NCI-H226 (cell line): Measurements from ENCODE around the gene TOP2B.
A peak's percentile ranks its signal among the peaks of the same experiment; 100 is the strongest.

Experiments
- DNase-seq: peaks from one replicate; pipeline ENCODE4 v3.0.0-alpha.2; 2015

Gene TOP2B

DNA sequence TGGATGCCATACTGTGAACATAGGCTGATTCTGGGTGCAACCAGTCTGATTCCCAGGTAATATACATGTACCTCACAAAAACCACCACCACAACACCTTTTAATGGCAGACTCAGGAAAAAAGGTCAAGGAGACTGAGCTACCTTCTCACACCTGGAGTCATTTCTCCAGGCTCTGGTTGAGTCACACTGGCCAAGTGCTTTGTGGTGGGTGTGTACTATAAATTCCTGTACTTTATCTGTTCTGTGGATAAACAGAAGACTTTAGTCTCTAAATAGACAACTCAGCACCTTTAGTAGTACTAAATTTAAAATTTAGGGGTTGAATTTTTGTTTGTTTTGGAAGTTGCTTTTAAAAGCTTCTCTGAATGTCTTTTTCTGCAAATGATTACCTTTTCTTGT is 46.7 kb downstream of the TOP2B start:
- DNase-seq, result no peak

DNA sequence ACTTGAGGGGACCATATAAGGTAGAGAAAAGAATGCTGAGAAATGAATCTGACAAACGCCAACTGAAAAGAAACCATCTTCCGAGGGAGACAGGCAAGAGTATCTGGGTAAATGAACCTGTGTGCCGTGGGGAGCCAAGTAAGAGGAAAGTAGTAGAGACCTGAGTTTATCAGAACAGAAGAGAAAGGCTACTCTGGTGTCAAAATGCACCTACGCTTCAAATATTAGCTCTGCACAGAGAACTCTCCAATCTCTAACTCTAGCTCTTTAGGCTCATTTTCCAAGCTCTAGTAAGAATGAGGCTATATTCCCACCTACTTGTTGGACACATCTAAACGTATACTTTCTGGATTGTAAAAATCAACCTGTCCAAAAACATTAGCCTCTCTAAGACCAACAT is 53.5 kb downstream of the TOP2B start:
- no peak for DNase-seq

DNA sequence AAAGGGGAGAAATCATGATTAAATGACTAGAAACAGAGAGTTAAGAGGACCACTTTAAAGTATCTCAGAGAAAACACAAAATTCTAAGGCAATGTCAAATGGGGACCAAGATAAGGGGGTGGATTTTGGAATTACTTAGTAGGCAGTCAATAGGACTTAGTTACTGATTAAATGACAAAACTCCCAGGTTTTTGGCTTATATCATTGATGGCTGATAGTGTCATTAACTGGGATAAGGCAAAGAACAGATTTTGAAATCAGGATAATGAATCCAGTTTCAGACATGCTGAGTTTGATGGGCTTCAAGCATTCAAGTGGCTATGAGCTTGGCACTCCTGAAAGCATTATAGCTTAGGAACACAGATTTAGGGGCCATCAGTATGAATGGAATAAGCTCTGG is 53.9 kb downstream of the TOP2B start:
- no peak for DNase-seq

DNA sequence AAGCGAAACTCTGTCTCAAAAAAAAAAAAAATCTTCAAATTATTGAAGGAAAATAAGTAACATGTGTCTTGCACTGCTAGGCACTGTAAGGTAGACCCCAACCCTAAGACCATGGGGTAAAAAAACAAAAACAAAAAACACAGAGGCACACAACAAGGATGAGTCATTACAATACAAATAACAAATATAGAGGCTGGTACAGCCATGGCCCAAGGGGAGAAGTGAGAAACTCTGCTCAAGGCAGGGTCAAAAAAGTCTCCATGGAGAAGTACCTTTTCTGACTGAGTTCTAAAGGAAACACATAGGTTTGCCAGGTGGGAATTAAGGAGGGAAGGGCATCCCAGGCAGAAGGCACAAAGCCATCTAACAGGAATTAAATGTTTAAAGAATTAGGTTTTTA is 54.5 kb downstream of the TOP2B start:
- no peak for DNase-seq

DNA sequence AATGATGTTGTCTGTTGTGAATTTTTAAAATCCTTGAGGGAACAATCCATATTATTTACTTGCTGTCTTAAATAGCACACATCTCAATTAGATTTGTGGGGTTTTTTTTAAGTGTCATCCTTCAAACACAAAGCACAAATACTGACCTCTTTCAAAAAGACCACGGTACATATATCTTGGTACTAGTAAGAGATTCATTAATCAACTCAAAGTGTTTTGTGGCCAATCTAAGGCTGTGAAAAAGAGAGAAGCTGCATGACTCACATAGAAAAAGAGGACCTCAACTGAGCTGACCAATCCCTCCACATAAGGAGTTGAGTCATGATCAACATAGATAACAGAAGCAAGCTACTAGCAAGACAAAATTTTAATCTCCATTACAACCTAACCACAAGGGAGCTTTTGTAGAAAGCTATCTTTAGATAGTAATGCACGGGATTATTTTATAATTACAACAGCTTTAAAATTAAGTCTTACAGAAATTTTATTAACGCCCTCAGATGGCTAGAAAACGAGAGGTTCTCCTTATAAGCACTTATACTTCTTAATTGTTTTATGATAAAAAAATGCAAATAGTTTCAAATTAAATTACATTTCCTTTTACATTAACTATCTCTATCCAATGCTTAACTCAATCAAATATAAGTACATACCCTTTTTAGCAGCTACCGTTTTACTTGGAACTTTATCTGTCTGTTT is 60.5 kb downstream of the TOP2B start:
- DNase-seq, result peak; percentile 91

DNA sequence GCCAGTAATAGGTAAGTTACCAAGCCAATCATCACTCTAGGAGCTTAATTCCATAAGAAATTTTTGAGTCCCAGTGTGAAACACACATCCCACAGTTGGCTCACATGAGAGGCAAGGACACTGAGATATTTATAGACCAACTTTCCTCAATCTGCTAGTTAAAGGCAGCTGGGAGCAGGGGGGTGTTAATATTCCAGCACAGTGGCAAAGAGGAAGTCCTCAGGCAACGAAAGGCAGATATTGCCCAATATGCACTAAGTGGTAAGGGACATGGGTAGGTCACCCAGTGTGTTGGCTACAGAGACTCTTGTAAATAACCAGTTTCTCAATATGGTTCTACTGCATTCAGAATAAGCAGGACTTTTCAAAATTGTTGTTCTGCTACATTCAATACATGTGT is 61.0 kb downstream of the TOP2B start:
- no peak for DNase-seq

DNA sequence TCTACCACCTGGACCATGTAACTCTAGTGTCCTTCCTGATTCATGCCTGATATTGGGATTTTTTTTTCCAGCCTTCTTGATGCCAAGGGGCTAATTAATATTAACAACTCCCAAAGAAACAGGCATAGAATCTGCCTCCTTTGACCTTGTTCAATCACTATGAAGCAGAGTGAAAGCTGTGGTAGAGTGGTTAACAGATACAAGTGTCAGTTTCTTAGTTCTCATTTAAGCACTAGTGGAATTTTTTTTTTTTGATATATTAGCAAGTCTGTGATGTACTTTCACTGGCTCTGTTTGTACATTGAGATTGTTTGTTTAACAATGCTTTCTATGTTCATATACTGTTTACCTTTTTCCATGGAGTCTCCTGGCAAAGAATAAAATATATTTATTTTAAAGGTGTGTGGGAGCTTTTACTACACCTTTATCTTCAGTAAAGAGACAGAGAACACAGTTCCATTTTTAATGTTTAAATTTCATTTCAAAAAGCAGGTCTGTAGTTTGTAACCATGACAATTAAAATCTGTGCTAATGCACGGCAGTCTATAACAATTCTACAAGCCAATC is 67.1 kb downstream of the TOP2B start:
- DNase-seq, result no peak

DNA sequence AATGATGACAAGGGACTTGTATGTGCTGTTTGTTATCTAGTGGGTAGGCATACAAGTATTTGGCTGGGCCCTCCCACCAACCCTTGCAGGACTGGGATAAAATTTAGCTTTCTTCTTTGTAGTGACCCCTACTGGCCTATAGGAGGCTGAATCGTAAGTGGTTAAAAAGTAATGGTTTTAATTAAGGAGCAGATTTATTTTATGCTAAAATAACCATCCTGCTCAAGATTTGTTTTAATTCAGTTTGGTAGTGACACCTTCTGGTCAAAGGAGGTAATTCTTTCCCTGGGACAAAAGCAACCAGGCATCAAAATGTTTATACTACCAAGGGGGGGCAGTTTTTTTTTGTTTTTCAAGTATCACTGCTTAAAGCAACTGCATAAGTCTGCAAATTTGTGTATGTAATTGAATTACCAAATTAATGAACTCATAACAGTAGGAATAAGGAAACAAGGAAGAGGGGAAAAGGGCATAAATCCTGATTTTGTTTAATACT is 70.7 kb downstream of the TOP2B start:
- DNase-seq, result peak; percentile 23

DNA sequence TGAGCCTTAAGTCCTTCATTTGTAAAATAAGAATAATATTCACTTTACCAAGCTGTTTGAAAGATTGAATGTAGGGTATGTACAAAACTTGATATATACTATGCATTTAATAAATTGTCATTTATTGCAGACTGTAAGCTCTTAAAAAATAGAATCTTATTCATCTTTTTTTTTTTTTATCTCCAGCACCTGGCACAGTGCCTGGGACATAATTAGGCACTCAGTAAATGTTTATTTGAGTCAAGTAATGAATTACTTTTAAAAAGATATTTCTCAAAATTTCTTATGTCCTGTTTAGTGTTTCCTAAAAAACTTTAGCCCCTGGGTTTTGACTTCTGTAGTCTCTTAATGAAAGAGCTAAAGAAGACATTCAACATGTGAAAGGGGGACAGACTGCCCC is 71.7 kb downstream of the TOP2B start:
- DNase-seq, result no peak

DNA sequence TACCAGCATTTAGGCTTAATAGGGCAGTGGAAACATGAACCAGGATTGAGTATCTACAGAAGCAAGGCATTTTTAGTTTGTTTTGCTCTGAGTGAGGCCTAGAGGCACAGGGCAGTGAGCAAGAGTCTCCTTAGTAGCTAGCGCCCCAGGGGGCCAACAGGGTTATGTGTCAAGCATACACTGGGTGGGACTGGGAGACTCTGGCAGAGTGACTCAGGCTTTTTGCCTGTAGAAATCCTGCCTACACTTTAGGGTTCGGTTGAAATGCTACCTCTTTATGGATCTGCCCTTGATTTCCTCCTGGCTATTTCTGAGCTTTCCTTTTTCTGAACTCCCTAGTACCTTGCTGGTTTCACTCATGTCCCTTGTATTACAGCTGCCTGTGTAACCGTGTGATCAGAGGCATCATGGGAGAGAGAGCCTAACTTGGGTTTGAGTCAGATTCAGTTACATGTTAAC is 72.2 kb downstream of the TOP2B start:
- peak; percentile 61 for DNase-seq

DNA sequence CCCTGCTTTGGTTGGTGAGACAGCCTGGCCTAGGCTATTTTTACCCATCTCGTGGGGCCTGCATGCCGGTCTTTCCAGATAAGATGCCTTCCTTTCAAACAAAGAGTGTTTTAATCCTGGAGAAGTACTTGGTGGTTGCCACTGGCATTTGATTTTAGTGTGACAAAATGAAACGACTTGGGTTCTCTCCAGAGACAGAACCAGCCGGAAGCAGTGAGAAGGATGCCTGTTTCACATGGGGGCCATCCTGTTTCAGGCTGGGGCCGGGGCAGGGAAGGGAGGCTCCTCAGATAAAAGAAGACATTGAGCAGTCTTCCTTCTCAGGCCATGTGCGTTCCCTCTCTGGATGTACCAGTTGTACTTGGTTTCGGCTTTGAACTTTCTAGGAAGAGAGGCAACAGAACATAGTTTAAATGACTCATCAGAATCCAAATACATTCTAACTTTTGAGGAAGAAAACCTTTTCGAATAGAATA is 74.9 kb downstream of the TOP2B start:
- DNase-seq, result no peak

DNA sequence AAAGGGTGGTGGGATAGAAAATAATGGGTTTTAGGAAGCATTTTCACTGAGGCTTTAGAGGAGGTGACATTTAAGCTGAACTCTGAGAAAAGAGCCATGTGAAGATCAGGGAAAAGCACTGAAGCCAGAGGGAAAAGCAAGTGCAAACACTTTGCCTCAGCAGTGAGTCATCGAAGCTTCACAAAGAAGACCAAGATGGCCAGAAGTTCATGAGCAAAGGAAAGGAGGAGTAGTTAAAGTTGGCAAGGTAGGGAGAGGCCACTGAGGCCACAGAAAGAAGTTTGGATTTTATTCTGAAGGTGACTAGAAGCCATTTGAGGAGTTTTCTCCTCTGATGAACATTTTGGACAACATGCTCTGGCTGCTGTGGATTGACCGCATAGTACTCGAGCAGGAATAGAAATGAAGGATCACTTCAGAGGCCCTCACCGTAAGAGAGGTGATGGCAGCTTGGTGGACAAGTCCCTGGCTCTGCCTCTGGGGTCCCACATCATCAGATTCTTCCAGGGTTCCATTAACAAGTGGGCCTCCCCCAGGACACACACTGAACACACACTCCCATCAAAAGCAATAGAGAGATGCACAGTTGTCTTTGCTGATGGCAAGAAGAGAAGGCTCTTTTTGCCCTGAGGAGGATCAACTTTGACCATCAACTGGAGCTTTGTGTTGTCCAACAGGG is 75.5 kb downstream of the TOP2B start:
- DNase-seq, result no peak

DNA sequence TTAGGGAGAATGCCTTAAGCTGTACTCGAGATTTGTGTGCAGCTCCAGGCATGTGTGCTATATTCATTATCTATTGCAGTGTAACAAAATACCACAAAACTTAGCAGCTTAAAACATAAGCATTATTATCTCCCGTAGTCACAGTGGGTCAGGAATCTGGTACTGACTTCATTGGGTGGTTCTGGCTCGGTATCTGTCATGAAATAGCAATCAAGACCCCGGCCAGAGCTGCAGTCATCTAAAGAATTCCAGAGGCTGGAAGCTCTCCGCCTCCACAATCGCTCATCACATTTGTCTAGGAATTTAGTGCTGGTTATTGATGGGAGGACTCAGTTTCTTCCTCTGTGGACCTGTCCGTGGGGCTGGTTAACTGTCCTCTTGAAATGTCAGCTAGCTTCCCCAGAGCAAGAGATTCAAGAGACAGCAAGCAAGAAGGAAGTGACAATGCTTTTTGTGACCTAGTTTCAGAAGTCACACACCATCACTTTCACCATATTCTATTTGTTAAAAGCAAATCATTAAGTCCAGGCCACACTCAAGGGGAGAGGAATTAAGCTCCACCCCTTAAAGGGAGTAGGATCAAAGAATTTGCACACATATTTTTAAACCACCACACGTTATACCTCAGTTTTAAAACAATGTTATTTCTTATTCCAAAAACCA is 76.1 kb downstream of the TOP2B start:
- no peak for DNase-seq

DNA sequence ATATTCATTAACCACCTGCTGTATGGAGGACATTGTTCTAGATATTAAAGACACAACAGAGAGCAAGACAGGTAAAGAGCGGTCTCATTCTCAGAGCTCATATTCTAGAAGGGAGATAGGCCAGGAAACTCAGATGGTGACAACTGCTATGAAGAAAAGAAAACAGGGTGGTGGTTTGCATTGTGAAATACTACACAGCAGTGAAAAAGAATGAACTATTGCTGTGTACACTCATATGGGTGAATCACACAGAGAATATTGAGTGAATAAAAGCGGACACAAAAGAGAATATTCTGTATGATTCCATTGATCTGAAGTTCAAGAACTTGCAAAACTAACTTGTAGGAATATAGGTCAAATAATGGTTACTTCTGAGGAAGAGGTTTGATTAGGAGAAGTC is 76.7 kb downstream of the TOP2B start:
- no peak for DNase-seq

DNA sequence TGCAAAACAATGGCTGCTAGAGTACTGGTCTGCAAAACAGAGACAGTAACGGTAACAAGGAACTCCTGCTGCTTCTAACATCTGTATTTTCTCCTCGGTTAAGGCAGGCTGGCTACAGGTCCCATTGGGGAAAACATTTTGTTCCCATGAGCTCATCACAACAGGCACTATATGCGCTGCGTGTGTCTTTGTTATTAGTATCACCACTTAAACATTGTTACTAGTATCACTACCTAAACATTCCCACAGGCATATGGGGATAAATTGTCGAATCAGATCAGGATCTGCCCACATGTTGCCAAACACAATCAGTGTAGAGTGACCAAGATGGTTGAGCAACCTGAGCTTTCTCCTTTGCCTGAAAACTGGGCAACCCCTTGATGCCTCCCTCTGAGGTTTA is 77.2 kb downstream of the TOP2B start:
- DNase-seq, result no peak

DNA sequence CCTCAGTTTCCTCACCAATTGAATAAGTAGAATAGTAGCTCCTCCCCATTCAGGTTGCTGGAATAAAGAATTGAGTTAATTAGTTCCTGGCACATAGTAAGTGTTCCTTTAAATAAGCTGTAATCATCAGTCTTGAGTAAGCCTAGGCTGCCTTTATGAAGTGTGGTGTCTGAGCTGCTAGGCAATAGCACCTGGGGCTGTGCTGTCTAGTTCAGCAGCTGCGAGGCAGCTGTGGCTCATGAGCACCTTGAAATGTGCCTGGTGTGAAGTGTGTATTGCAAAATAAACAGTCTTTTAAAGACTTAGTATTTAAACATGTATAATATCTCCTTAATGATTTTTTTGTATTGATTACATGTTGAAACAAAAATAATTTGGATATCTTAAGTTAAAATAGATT is 77.6 kb downstream of the TOP2B start:
- DNase-seq, result no peak

DNA sequence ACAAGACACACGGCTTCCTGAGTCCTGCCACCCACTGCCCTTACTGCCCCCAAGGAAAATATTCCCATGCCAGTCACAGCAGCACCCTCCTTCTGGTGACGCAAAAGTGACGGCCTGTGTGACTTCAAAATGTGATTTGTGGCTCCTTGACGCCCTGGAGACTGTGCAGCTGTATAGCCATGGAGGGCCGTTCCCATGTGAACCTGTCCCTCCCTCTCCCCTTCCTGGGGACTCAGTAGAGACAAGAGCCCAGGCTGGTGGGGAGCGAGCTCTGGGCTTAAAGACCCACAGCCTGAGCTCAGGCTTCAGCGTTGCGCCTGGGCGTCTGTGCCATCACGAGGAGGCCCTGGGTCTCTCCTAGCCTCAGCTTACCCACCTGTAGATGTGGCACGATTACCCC is 78.2 kb downstream of the TOP2B start:
- DNase-seq, result no peak

DNA sequence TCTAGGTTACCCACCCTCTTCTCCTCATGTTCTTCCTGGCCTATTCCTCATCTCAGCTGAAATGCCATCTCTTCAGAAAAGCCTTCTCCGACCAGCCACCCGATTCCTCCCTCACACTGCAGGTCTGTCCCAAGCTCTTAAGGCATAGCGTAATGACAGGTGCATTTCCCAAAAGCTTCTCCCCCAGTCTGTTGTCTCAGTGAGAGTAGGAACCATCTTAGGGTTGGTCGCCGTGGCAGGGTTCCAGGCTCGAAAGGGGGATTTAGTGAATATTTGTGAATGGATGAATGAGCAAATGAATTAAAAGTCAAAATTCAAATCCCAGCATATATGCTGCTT is 78.6 kb downstream of the TOP2B start:
- DNase-seq, result no peak

DNA sequence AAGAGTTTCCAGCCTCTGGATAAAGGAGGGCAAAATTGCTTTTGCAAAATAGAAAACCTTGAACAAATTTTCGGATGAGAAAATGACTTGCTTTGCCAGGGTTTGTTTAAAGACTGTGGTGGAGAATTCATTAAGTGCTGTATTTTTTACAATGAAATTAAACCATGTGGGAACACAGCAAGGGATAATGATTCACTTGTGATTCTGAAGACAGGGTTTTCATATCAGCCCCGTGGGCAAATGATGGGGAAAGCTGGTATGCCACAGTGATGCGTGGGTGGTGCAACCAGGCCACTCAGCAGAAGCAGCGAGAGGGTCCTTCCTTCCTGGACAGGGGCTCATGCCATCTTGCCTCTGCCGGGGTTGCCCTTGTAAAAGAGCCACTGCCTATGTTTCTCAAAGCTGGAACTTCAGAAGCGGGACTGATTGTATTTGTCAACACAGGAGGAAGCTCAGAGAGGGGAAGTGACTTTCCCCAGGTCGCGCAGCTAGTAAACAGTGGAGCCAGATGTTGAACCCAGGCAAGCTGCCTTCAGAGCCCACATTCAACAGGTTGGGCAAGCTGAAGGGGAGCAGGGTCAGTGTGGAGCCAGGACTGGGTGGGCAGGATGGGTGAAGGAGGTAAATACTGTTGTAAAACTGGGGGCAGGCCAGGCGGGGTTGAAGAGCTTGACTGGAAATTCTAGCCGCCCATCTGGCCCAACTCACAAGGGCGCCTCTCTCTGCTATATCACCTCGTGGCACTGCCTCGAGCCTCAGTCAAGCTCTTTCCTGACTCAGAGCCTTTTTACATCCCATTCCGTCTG is 79.1 kb downstream of the TOP2B start:
- DNase-seq, result peak; percentile 20

DNA sequence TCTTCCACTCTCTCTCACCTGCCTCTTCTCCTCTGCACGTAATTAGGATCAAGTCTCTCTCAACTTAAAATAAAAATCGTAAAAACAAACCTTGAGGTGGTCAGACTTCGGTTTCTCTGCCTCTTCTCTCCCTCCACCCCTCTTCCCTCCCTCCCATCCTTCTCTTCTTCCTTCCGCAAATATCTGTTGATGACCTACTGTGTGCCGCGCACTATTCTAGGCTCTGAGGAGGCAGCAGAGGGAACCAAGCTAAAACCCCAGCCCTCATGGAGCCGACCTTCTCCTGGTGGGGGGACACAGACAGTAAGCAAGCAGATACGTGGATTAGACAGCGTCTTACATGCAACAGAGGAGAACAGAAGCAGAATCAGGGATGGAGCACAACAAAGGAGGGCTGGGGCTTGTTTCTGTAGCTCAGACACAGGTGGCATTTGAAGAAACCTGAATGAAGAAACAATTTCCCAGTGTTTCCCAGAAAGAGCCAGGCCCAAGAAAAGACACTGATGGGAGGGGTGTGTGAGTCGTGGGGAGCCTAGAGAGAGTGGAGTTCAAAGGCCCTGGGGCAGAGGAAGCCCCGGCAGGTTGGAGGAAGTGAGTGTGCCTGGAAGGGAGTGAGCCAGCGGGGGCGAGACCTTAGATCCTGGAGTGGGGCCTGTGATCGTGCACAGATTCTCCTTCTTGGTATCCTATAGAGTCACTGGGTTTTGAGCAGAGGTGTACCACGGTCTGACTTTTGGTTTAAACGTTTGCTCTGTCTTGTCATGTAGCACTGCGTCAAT is 80.5 kb downstream of the TOP2B start:
- no peak for DNase-seq

DNA sequence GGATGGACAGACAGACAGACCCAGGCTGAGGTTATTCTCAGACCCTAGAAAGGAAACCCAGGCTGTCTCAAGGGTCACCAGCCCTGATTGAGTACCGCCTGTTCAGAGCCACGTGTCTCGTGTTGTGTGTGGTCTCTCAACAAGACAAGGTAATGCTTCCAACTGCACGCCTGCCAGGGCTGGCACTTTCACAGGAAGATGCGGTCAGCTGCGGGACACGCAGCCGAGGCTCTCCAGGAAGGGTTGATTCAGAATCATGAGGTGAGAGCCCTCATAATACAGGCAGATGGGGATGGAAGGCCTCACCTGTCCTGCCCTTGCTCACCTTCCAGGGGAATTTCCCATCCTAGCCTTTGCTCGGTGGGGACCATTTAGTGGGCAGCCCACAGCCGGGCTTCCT is 81.4 kb downstream of the TOP2B start:
- DNase-seq, result no peak

DNA sequence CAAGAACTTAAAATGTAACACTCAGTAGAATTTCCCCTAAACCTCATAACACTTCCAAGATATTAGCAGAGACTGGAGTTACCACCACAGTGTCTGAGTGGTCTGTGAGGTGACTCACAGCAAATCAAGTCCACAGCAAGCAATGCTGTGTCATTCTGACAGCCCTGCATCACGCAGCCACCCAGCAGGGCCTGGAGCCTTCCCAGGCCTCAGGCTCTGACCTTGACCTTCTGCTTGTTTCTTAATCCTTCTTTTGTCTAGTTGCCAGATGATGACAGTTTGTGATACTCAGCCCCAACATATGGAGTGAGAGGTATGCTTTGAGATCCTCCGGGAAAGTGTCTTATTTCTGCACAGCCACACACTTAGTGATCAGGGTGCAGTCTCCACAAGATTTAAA is 82.5 kb downstream of the TOP2B start:
- DNase-seq, result peak; percentile 77
